SU-DHL-6 (cell line): ENCODE data around the gene MAP10.
A peak's percentile ranks its signal among the peaks of the same experiment; 100 is the strongest.

ENCODE experiments used
- H2AFZ ChIP-seq: fragments of 200-600 bp; sonication (generic); 2 replicates; pipeline ENCODE4 v1.6.1; 2014; ENCODE audit warnings: low read depth, mild to moderate bottlenecking, moderate library complexity, mixed read lengths, antibody characterized with exemption, low read length; ENCODE audit not compliant: severe bottlenecking
- H3F3A ChIP-seq: fragments of 200-600 bp; shearing (Covaris generic); 2 replicates; pipeline ENCODE4 v1.6.0; 2016; ENCODE audit warnings: antibody characterized with exemption, mild to moderate bottlenecking; ENCODE audit not compliant: insufficient read depth
- H3K27ac ChIP-seq: fragments of 200-600 bp; sonication (generic); 2 replicates; pipeline ENCODE4 v1.5.1; 2016; ENCODE audit warnings: low read depth, mild to moderate bottlenecking, low read length, moderate library complexity, mixed read lengths
- H3K27me3 ChIP-seq: fragments of 200-600 bp; sonication (generic), shearing (Covaris generic); 2 replicates; pipeline ENCODE4 v1.6.0; 2014; ENCODE audit warnings: mild to moderate bottlenecking, low read length
- H3K36me3 ChIP-seq: fragments of 200-600 bp; sonication (generic); 2 replicates; pipeline ENCODE4 v1.6.1; 2014; ENCODE audit warnings: mild to moderate bottlenecking, low read length, mixed read lengths
- H3K4me2 ChIP-seq: fragments of 300-600, 200-600 bp; shearing (Covaris generic), sonication (generic); 2 replicates; pipeline ENCODE4 v1.6.0; 2014; ENCODE audit warnings: low read length, low read depth, mild to moderate bottlenecking; ENCODE audit not compliant: poor library complexity, severe bottlenecking
- H3K4me3 ChIP-seq: fragments of 200-600 bp; sonication (generic); 2 replicates; pipeline ENCODE4 v1.5.1; 2014; ENCODE audit warnings: antibody characterized with exemption, low read length, mild to moderate bottlenecking, mixed read lengths; ENCODE audit not compliant: insufficient read depth, poor library complexity, severe bottlenecking
- H3K79me2 ChIP-seq: fragments of 200-600 bp; sonication (generic); 2 replicates; pipeline ENCODE4 v1.6.1; 2014; ENCODE audit warnings: mild to moderate bottlenecking, low read length, moderate library complexity; ENCODE audit not compliant: insufficient read depth
- H3K9ac ChIP-seq: fragments of 200-600 bp; sonication (generic); 2 replicates; pipeline ENCODE4 v1.7.0; 2014; ENCODE audit warnings: mild to moderate bottlenecking, low read length
- H3K9me2 ChIP-seq: fragments of 200-600 bp; sonication (generic); replicated peaks from 2 replicates; pipeline ENCODE4 v1.6.1; 2014; ENCODE audit warnings: low read length; ENCODE audit not compliant: insufficient read depth
- H3K9me3 ChIP-seq: fragments of 200-600 bp; sonication (generic); 2 replicates; pipeline ENCODE4 v1.6.1; 2014; ENCODE audit warnings: low read length, mixed read lengths; ENCODE audit not compliant: insufficient read depth
- H4K20me1 ChIP-seq: fragments of 200-600 bp; sonication (generic); 2 replicates; pipeline ENCODE4 v1.6.1; 2014; ENCODE audit warnings: low read depth, mild to moderate bottlenecking, antibody characterized with exemption, low read length, moderate library complexity, mixed read lengths
- EZH2phosphoT487 ChIP-seq: fragments of 200-600 bp; sonication (generic), shearing (Covaris generic); conservative IDR thresholded peaks from 2 replicates; pipeline ENCODE4 v1.6.1; 2018; ENCODE audit warnings: mild to moderate bottlenecking, antibody characterized with exemption, low read length, moderate library complexity, mixed read lengths
- TF ChIP-seq, protein P1 (sequence below): fragments of 200-600 bp; sonication (generic); IDR thresholded peaks from one replicate; pipeline ENCODE4 v1.5.1; 2017; ENCODE audit warnings: antibody characterized with exemption, mild to moderate bottlenecking, low read length, moderate library complexity; ENCODE audit not compliant: insufficient read depth, poor library complexity, severe bottlenecking

MAP10 gene

DNA sequence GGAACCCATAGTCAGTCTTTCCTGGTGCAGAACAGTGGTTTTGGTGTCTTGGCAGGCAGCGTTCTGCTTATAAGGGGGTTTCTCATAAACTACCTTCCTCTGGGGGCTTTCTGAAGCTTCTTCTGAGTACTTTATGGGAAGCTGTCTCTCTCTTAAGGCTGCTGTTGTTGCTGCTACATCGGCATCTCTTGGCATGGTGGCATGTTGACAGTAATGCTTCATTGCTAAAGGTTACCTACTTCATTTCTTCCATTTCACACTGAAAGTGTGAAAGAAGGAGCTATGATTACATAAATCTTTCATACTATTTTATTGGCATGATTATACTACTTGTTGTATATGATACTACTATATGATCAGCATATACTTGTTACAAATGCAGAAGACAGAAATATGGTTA lies 6.3 kb upstream of the MAP10 start:
- Histone ChIP-seq H2AFZ (no peak overlapping the region), H3K4me3 (no peak overlapping the region), H4K20me1 (no peaks in the 10 kb centered on the region), H3K9me3 (no peaks in the 10 kb centered on the region), H3K27me3 (no peaks in the 10 kb centered on the region), H3K36me3 (no peaks in the 10 kb centered on the region), H3K9me2 (no peaks in the 10 kb centered on the region), H3K79me2 (no peaks in the 10 kb centered on the region), H3F3A (no peaks in the 10 kb centered on the region), H3K4me2 (no peak overlapping the region), H3K9ac (no peak overlapping the region), H3K27ac (no peak overlapping the region)
- TF ChIP-seq, protein P1, sequence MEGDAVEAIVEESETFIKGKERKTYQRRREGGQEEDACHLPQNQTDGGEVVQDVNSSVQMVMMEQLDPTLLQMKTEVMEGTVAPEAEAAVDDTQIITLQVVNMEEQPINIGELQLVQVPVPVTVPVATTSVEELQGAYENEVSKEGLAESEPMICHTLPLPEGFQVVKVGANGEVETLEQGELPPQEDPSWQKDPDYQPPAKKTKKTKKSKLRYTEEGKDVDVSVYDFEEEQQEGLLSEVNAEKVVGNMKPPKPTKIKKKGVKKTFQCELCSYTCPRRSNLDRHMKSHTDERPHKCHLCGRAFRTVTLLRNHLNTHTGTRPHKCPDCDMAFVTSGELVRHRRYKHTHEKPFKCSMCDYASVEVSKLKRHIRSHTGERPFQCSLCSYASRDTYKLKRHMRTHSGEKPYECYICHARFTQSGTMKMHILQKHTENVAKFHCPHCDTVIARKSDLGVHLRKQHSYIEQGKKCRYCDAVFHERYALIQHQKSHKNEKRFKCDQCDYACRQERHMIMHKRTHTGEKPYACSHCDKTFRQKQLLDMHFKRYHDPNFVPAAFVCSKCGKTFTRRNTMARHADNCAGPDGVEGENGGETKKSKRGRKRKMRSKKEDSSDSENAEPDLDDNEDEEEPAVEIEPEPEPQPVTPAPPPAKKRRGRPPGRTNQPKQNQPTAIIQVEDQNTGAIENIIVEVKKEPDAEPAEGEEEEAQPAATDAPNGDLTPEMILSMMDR: no peak
- no peak for TF ChIP-seq EZH2phosphoT487

DNA sequence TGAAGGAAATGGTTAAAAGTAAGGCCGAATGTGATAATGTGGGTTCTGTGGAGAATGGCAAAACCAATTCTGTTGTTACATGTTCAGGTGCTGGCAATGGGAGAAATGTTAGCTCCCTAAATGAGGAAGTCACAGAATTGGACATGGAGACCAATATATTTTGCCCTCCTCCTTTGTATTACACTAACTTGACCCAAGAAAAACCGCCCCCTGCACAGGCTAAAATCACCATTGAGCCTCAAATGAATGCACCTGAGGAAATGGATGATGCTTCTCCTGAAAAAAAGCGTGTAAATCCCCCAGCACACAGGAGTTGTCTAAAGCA lies 932 bp downstream of the MAP10 start:
- Histone ChIP-seq H3K36me3 (no peaks in the 10 kb centered on the region), H3F3A (no peaks in the 10 kb centered on the region; the same call in 1 of the 2 replicates), H3K27me3 (no peaks in the 10 kb centered on the region), H3K9me2 (no peaks in the 10 kb centered on the region), H3K4me3 (peak overlapping the region; percentile 63), H3K27ac (no peak overlapping the region), H4K20me1 (no peaks in the 10 kb centered on the region), H3K4me2 (peak overlapping the region; percentile 71), H3K9me3 (no peaks in the 10 kb centered on the region), H3K79me2 (no peaks in the 10 kb centered on the region), H3K9ac (peak overlapping the region; percentile 60), H2AFZ (peak overlapping the region; percentile 96)
- no peak for TF ChIP-seq EZH2phosphoT487
- TF ChIP-seq, protein P1: no peak

DNA sequence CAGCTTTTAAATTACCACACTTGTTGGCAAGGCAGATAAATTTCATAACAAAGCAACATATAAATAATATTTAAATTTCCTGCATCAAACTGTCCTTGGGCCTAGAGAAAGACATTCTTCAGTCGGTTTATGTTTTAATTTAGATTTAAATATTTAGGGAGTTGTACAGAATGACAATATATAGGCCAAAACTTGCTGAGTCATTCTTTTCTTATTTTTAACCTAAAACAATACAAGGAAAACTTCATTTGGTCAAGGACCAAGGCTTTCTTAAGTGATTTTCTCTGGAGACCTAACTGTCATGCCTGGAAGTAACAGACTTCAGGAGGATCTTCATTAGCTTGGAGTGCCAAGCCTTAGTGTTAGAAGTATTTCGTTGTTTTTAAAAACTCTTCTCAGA lies 5.6 kb downstream of the MAP10 start:
- no peaks in the 10 kb centered on the region for H3K9me2 ChIP-seq
- H3K79me2 ChIP-seq: no peaks in the 10 kb centered on the region
- no peak overlapping the region for H3K9ac ChIP-seq
- H3K9me3 ChIP-seq: no peaks in the 10 kb centered on the region
- no peaks in the 10 kb centered on the region; the same call in 1 of the 2 replicates for H3F3A ChIP-seq
- no peak for TF ChIP-seq EZH2phosphoT487
- TF ChIP-seq, protein P1: no peak
- H3K4me3 ChIP-seq: no peak overlapping the region
- no peak overlapping the region for H2AFZ ChIP-seq
- H3K4me2 ChIP-seq: no peak overlapping the region
- H4K20me1 ChIP-seq: no peaks in the 10 kb centered on the region
- no peaks in the 10 kb centered on the region for H3K27me3 ChIP-seq
- H3K27ac ChIP-seq: no peak overlapping the region
- no peaks in the 10 kb centered on the region for H3K36me3 ChIP-seq
